Left renal cortex interstitium (tissue), 4 donors: ENCODE measurements around the gene CHST10. TPM values are rescaled to one million over a fixed set of nuclear protein-coding genes. Genes with fewer than 3 reads are reported as not detected.

ENCODE experiments used
- DNase-seq, 4 donors: peaks; one replicate each; pipeline ENCODE4 v3.0.0-alpha.2; 2013; ENCODE audit warnings: low read depth in 4 of 4, low spot score in 2 of 4, missing footprints in 1 of 4
- polyA plus RNA-seq, 4 donors: library from polyadenylated mRNA; unstranded; fragments of 120-200 nt; gene quantifications; one replicate each; pipeline ENCODE4 v1.2.1, GENCODE V29; 2013; ENCODE audit not compliant: insufficient read length in 4 of 4

The CHST10 gene
- polyA plus RNA-seq, 4 donors = 20.4 to 23.8 (median 23.0) TPM

DNA sequence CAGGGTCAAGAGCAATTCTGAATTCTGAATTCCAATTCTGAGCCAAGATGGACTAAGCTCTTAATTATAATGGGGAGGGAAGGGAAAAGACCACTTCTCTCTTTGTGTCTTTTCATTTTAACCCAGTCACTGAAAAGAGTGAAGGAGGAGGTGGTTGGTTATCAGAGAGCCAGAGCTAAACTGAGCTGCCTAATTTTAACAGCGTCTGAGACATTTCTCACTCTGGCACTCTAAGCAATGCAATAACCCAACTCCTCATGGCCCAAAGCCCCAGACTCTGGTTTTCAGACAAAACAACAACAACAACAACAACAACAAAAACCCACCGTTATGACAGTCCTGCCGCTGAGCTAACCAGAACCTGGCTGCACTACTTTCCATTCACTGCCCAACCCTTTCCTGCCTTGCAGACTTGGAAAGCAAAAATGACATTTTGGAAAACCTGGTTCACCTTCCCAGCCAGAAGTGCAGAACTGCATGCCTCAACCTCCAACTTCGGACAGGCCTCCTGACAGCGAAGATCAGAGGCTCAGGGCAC is 1.0 kb downstream of the CHST10 start:
- DNase-seq = no peak

DNA sequence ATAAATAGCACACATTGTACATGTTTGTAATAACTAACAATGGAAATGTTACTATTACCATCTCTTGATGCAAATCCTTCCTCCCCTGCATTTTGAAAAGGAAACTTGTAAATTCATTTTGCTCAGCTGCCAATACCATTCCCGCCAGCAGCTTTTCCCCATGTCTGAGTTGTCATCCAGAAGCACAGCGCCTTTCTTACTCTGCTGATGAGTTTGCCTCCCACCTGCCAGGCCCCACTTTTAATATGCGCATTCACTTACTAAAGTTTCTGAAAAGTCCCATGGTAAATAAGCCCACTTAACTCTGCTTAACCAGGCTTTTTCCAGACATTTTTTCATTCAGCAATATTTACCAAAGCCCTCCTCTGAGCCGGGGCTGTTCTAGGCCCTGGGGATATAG is 3.9 kb downstream of the CHST10 start:
- DNase-seq = no peak

DNA sequence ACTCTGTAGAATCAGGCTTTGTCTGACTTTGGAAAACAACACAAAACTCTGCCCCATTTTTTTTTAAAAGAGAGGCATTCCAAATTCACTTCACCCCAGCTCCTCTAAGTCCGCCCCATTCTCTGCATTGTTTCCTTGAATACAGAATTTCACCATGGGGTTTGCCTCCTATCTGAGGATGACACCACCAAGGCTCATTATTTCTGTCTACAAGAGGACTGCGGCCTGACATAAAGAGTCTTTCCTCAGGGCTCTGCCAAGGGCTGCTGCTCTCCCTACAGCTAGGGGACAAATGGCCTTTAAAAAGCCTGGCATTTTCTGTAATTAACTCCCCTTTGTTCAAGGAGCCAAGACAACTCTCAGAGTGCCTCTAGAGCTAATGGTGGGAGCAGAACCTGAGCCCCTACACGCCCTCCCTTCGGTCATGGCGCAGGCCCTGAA is 4.6 kb downstream of the CHST10 start:
- no peak for DNase-seq

DNA sequence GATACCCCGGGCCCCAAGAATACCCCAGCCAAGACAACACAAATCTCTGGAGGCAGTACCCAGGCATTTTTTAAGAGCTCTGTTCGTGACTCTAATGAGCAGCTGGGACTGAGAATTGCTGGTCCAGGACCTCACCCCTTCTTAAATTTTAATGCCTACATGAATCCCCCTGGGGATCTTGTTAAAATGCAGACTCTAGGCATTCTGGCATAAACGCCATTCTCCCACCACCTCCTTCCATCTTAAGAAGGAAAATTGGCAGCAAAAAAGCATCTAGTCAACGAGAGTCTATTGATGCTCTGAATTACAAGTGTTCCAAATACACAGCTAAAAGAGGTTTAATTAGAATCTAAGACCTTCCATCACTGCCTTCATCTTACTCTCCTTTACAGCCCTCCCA is 5.0 kb downstream of the CHST10 start:
- DNase-seq = no peak

DNA sequence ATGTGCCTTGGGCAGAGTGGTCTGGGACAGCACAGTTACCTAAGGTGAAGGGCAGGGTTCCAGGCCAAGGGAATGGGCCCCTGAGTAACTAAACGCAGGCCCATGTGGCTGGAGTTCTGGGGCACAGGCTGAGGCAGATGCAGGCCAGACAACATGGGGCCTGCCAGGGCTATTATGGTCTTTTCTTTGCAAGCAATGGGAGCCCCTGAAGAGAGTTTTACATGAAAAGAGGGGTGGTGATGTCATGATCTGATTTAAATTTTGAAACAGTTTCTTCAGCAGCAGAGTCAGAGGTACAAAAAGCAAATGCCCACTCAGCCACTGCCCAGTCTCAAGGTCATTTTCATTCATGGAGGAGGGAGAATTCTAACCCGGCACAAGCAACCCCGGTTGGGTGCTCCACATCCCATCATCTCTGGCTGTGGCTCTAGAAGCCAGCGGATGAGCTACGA is 5.6 kb downstream of the CHST10 start:
- DNase-seq = no peak

DNA sequence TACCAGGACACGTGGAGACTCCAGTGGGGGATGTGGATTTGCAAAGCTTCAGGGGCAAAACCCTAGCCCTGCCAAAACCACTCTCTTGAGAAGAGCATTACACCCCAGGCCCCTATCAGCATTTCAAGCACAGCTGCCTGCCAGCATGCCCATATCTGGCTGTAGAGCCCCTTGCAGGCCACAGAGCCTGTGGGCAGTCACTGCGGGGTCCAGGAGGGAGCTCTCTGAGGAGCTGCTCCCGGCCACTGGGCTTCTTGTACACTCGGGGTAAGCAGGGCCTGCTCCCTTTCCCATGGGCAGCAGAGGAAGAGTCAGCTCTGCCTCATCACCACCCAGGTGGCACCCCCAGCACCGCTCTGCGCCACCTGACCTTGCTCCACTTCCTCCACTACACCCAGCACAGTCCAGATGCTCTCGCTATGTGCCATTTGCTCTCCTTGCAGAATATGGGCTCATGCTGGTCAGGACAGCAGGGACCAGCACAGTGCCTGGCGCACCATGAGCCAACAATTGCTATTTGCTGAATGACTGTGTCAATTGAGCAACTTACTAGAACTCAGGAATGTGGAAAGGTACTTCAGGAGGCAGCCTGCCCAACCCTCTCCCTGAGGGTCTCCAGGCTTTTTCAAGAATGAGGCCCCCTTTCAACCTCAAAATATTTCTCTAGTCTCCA is 7.4 kb downstream of the CHST10 start:
- DNase-seq = no peak

DNA sequence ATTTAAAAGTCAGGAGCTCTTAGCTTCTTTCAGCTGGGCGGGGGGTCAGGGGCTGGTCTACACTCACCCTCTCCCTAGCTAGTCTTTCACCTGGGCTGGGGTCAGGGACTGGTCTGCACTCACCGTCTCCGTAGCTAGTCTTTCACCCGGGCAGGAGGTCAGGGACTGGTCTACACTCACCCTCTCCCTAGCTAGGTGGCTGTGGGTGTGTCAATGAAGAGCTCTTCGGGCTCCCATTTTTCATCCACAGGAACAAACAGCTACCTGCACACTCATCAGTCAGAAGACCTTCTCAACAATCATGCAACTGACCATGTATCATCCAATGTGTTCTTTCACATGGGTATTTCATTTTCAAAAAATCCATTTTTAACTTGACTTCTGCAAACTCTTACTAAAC is 8.0 kb downstream of the CHST10 start:
- DNase-seq = no peak

DNA sequence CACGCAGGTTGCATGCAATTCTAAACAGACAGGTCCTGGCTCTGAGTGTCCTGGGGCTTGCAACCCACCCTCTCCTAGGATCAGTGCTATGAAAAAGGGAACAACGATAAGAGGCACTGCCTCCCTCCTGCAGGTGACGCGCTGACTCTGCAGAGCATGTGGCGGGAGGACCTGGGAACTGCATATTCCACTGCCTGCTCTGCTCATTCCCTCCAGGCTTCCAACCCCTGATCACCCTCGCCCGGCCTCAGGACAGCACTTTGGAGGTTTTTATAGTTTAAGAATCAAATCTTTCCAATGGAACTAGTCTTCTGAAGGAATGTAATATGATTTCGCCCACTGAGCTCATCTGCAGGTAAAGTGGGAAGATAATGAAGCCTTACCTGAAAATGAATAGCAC is 8.5 kb downstream of the CHST10 start:
- no peak for DNase-seq

DNA sequence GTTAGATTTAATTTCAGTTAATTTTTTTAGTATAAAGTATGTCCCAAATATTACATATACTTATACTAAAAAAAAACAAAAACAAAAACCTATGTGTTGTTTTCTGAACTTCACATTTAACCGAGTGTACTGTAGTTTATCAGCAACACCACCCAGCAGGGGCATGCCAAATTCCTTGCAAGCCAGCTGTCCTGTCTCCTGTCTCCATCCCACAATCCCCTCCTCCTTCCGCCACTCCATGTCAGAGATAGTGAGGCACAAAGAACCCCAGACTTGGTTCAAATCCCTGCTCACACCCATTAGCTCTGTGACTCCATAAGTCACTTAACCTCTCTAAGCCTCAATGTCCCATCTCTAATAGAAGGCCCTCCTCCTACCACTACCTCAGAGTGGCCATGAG is 9.4 kb downstream of the CHST10 start:
- DNase-seq = no peak

DNA sequence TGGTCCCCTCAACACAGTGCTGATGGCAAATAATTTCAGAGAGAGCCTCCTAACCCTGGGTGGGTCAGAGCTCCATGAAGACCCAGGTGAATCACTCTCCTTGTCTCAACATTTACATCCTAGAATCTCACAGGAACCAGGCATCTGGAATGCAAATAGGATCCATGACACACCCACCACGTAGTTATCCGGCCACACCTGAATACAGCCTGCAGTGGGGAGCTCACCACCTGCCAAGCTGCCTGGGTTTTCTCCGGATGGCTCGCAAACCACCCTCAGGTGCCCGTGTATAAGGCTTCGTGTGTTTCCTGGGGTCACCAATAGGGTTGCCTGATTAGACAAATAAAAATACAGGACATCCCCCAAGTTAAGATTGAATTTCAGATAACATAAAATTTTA is 9.9 kb downstream of the CHST10 start:
- no peak for DNase-seq

DNA sequence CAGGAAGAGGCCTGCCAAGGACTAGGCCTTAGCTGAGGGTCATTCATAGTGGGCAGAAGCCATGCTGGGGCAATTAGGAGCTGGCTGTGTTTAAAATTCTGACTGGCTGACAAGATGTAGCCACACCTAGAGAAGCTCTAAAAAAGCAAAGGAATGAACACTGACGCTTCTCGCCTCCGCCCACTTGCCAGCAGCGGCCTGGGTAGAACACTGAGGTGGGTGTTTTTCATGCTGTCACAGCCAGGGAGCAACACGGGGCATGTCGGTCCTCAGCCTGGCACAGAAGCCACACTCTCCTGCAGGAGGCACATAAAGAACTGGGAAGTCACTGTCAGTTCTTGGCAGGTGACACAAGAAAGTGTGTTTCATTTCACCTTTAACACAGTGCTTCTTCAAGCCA is 10.4 kb downstream of the CHST10 start:
- DNase-seq = no peak

DNA sequence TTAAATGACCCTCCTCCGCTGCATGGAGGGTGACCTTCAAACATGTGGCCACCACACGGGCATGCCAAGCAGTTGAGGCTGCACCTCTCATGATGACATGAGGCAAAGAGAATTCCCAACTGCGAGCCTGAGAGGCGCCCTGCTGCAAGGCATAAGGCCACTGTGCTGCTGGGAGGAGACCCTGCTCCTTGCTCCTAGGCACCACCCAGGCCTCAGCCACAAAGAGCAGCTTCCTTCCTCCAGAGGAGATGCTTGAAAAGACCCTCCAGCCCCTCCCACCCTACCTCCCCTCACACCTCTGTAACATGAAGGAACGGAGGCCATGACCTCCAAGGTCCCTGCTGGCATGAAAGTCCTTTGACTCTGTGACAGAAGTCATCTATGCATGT is 11.4 kb downstream of the CHST10 start:
- no peak for DNase-seq

DNA sequence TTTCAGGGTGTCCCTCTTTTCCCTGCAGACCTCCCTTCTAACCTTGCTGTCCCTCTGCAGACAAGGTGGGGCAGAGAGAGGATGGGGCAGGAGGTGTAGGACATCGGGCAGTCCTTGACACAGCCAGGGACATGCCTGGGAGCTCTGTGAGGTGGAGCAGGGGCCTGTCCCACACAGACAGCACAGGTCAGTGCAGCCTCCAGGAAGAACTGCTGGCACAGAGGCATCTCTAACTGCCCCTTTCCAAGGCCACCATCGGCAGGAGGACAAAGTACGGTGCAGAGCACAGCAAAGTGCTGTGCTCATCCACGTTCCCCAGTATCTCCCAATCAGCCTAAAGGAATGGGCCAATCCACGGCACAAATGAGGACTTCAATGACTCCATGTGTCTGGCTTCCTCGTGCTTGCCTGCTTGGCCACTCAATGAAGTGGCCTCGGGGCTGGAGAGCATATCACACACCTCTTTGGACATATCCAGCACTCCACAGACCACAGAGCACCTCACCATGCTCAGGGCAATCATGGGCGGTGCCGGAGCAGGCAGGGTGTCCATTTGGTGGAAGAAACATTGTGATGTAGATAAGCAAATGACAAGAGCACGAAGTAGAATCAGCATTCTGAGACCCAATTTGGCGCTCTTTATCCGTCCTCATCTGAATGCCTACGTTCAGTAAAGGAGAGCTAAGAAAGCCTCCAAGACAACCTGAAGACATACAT is 11.9 kb downstream of the CHST10 start:
- no peak for DNase-seq

DNA sequence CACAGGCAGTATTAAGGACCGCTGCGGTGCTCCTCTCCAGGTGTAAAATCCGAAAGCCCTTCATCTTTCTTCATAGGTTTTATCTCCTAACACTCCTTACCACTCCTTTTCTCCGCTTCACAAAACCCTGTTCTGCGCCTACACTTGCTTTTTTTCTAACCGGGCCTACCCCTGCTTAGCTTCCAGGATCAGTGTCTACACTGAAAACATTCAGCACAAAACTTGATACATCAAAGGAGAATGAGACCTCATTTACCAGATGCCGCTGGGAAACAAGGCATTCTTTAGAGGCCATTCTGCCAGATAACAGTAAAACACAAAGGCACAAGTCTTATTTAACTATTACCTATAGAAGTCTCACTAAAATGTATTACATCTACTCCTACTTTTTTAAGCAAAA is 13.1 kb downstream of the CHST10 start:
- no peak for DNase-seq

DNA sequence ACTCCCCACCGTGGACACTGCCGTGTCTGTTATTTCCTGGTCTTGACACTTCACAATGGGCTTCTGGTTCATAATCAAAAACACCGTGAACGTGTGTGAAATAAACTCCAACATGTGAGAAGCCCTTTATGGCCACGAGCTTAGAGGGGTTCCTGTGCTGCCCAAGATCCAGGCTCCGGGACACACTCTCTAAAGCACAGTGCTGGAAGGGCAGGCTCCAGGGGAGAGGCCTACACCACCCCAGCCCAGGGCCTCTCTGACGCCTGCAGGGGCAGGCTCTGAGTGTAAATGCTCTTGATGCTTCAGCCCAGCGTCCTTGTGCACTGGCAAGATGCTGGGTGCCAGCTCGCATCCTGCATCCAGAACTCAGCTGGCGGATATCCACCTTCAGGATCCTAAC is 13.7 kb downstream of the CHST10 start:
- no peak for DNase-seq

DNA sequence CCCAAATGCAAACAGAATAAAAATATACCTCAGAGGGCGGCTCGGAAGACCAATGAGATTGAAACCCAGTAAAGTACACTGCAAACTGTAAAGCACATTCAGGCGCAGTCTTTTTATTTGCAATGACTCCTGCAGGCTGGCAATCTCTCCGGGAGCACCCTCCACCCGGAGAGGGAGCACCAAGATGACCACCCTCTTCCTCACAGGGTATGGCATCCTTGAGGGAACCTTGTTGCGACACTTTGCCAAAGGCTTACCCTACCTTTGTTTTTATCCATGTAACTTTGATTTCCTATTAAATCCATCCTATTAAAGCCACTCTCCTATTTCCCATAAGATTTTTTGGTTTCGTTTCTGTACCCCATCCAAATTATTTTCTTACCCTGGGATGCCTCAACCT is 16.2 kb downstream of the CHST10 start:
- no peak for DNase-seq

DNA sequence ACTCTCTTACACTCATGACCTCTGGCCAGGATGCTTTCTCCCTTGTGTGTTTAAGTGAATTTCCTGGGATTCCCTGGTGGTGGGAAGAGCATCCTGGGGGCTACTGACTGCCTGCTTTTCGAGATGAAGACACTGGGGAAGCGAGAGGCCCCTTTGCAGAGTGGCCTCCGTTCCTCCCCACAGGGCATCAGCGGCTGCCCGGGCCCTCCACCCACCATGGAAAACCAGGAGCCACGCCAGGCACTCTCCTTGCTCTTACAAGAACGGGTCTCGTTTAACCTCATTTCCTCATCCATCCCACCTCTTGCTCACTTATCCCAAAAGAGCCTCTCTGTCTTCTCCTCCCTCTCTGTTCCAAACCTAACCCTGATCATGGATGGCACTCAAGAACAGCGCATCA is 17.8 kb downstream of the CHST10 start:
- DNase-seq = no peak

DNA sequence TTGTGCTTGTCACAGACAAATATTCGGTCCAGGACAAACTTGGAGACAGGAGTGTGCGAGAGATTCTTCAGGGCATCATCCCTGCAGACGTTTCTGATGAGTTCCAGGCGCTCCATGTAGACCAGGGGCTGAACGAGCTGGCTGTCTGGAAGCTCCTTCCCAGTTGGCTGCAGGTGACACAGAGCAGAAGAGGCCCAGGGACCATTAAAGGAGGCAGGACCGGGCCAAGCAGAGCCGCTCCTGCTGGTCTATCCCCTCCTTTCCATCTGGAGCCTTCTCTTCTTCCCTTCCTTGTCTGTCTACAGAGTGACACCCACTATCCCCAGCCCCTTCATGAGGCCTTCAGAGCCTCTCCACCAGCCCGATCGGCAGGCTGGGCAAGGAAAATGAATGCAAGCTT is 19.5 kb downstream of the CHST10 start:
- no peak for DNase-seq

DNA sequence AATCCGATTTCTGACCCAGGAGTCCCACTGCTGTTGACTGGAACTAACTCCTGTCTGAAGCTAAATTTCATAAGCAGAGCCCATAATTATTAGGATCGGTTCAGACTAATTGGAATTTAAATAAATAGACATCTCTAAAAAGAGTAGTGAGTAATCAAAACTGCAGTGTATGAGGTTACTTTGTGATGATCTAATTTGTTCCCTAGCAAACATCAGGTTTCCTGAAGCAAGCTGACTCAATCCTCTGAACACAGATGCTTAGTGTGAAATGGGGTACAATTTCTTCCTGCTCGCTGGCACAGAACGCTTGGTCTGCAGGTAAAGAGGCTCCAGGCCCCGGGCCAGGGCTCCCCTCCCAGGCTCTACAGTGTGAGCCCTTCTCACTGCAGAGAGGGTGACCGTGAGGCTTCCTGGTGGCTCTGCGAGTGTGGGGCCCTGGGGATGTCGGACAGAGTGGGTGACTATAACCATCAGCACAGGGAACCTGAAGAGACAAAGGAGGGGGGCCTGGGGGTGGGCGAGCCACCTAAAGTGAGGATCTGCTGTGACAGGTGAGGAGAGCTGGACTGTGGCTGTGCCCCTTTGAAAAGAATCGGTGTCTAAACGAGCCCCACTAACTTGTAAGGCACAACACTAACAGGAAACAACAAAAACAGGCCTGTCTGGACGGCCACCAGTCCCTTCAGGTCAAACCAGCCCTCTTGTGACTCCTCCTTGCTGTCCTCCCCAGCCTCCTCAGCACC is 20.2 kb downstream of the CHST10 start:
- DNase-seq = no peak

DNA sequence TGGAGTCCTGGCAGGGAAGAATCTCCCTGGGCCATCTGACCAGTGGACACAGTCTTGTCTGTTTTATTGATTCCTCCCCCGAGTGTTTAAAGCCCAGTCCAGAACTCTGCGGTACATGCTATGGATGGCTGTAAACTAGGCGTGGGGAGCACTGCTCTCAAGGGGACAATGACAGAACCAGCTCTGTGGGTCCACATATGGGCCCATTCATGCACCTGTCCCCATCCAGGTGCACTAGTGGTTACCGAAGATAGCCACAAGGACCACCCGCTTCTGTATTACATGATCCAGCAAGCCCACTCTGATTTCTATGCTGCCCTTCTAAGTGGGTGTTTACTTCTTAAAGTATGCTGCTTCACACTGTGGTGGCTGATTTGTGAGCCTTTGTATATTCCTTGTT is 21.0 kb downstream of the CHST10 start:
- DNase-seq = no peak

DNA sequence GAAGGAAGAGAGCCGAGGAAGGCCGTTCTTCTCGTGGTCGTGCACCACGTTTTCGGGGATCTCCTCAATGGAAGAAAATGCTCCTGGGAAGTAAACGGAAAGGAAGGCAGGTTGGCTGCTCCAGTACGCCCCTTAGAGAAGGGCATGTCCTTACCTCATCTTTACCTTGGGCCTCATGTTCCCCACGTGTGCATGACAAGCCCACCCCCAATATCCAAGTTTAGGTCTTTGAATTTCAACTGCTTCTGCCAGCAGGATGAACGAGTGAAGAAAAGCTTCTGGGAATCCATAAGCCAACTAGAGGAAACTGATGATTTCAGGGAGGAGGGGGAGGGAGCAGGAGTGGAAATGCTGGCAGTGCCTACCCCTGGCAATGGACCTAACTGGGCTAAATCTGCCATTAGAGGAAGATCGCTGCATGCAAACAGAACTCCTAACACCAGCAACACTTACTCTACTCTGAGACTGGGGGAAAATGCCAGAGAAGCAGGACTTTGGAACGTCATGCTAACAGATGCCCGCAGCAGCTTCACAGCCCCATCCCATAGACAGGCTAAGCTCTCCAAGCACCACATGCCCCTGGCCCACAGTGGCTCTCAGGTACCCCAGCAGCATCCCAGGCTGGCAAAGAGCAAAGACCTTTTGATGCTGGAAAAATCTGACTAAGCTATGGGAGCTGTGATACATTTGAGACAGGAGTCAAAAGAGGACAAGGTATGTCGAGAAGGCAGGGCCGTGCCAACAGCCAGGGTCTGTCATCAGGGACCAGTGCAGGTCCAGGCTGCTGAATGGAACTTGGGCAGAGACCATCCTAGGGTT is 21.7 kb downstream of the CHST10 start:
- DNase-seq = no peak
